GM23338 (cell line): ENCODE data around the gene ENOX1. TPM values are rescaled to one million over a fixed set of nuclear protein-coding genes. Genes with fewer than 3 reads are reported as not detected.

Experiments used
- ATAC-seq: fragments of 200-7000 bp; cut with Tn5 transposase; 3 replicates; pipeline ENCODE4 v1.9.1; 2020
- DNase-seq: peaks from one replicate; pipeline ENCODE4 v3.0.0-alpha.2; 2015; ENCODE audit warnings: low spot score
- H2AFZ ChIP-seq: fragments of 200-600 bp; sonication (generic); 2 replicates; pipeline ENCODE4 v1.8.0; 2016; ENCODE audit warnings: antibody characterized with exemption, mild to moderate bottlenecking, moderate library complexity
- H3F3A ChIP-seq: fragments of 200-600 bp; sonication (generic); replicated peaks from 2 replicates; pipeline ENCODE4 v1.8.0; 2017; ENCODE audit warnings: antibody characterized with exemption, mixed run types, low read depth
- H3K27ac ChIP-seq: fragments of 200-600 bp; sonication (generic); 2 replicates; pipeline ENCODE4 v1.6.1; 2016; ENCODE audit warnings: low read depth
- H3K27me3 ChIP-seq: fragments of 200-600 bp; sonication (generic); 2 replicates; pipeline ENCODE4 v1.8.0; 2016; ENCODE audit warnings: mild to moderate bottlenecking, mixed run types, moderate library complexity; ENCODE audit not compliant: insufficient read depth
- H3K36me3 ChIP-seq: fragments of 200-600 bp; sonication (generic); 2 replicates; pipeline ENCODE4 v1.8.0; 2016; ENCODE audit warnings: mild to moderate bottlenecking; ENCODE audit not compliant: insufficient read depth
- H3K4me1 ChIP-seq: fragments of 200-600 bp; sonication (generic); 2 replicates; pipeline ENCODE4 v1.8.0; 2016; ENCODE audit warnings: mild to moderate bottlenecking, moderate library complexity; ENCODE audit not compliant: insufficient read depth
- H3K4me2 ChIP-seq: fragments of 200-600 bp; sonication (generic); 2 replicates; pipeline ENCODE4 v1.7.1; 2017; ENCODE audit warnings: mixed run types
- H3K4me3 ChIP-seq: fragments of 200-600 bp; sonication (generic); 2 replicates; pipeline ENCODE4 v1.6.1; 2016; ENCODE audit warnings: mixed run types
- H3K79me2 ChIP-seq: fragments of 200-600 bp; sonication (generic); replicated peaks from 2 replicates; pipeline ENCODE4 v1.8.0; 2017; ENCODE audit warnings: mild to moderate bottlenecking; ENCODE audit not compliant: insufficient read depth
- H3K9me2 ChIP-seq: fragments of 200-600 bp; sonication (generic); 2 replicates; pipeline ENCODE4 v1.8.0; 2017; ENCODE audit not compliant: insufficient read depth
- H4K20me1 ChIP-seq: fragments of 200-600 bp; sonication (generic); replicated peaks from 2 replicates; pipeline ENCODE4 v1.8.0; 2017; ENCODE audit warnings: mild to moderate bottlenecking; ENCODE audit not compliant: insufficient read depth
- H3K27ac Mint-ChIP-seq: 2 replicates; pipeline ENCODE4 v1.8.0; 2020; ENCODE audit warnings: inconsistent platforms, mild to moderate bottlenecking, moderate library complexity, mixed read lengths
- H3K27me3 Mint-ChIP-seq: 3 replicates; pipeline ENCODE4 v1.8.0; 2022; ENCODE audit warnings: low read depth, mild to moderate bottlenecking, moderate library complexity, mixed read lengths, inconsistent platforms; ENCODE audit not compliant: insufficient read depth, poor library complexity
- H3K36me3 Mint-ChIP-seq: 3 replicates; pipeline ENCODE4 v1.8.0; 2021; ENCODE audit warnings: low read depth, mild to moderate bottlenecking, inconsistent platforms, moderate library complexity, mixed read lengths
- H3K4me1 Mint-ChIP-seq: 3 replicates; pipeline ENCODE4 v1.8.0; 2020; ENCODE audit warnings: mild to moderate bottlenecking, inconsistent platforms, mixed read lengths
- H3K4me3 Mint-ChIP-seq: 3 replicates; pipeline ENCODE4 v1.8.0; 2021; ENCODE audit warnings: moderate library complexity, mild to moderate bottlenecking, inconsistent platforms, mixed read lengths
- H3K9me3 Mint-ChIP-seq: 3 replicates; pipeline ENCODE4 v1.8.0; 2020; ENCODE audit warnings: moderate library complexity, mild to moderate bottlenecking, inconsistent platforms, mixed read lengths
- CREB1 ChIP-seq: fragments of 250-450 bp; sonication (Bioruptor Pico); IDR thresholded peaks from 2 replicates; pipeline ENCODE4 v1.5.0; 2020; ENCODE audit warnings: low read depth, mild to moderate bottlenecking, moderate library complexity
- CTCF ChIP-seq, 2 experiments: fragments of 200-600 bp in 1 of 2; sonication (generic) in 1 of 2; conservative IDR thresholded peaks; 2 replicates each; pipeline versions ENCODE4 v1.5.1 to v1.6.1; 2016 to 2017; ENCODE audit warnings: antibody characterized with exemption in 2 of 2, low read depth in 2 of 2, mild to moderate bottlenecking in 2 of 2, moderate library complexity in 1 of 2
- ETS1 ChIP-seq: IDR thresholded peaks from 2 replicates; pipeline ENCODE4 v1.6.1; 2016; ENCODE audit warnings: antibody characterized with exemption
- EZH2 ChIP-seq: fragments of 200-600 bp; sonication (generic); IDR thresholded peaks from one replicate; pipeline ENCODE4 v1.8.0; 2017; ENCODE audit warnings: antibody characterized with exemption, mild to moderate bottlenecking, low read depth; ENCODE audit not compliant: unreplicated experiment
- EZH2phosphoT487 ChIP-seq: fragments of 200-600 bp; sonication (generic); IDR thresholded peaks from one replicate; pipeline ENCODE4 v1.8.1; 2018; ENCODE audit warnings: antibody characterized with exemption; ENCODE audit not compliant: unreplicated experiment
- JUNB ChIP-seq: IDR thresholded peaks from one replicate; pipeline ENCODE4 v1.6.1; 2016; ENCODE audit warnings: antibody characterized with exemption; ENCODE audit not compliant: unreplicated experiment
- NANOG ChIP-seq: IDR thresholded peaks from 2 replicates; pipeline ENCODE4 v1.6.1; 2016; ENCODE audit warnings: antibody characterized with exemption, borderline replicate concordance
- POLR2AphosphoS5 ChIP-seq: IDR thresholded peaks from 2 replicates; pipeline ENCODE4 v1.6.1; 2016; ENCODE audit warnings: antibody characterized with exemption, low read depth
- REST ChIP-seq: IDR thresholded peaks from one replicate; pipeline ENCODE4 v1.6.1; 2018; ENCODE audit warnings: antibody characterized with exemption; ENCODE audit not compliant: unreplicated experiment
- STAT1 ChIP-seq: IDR thresholded peaks from one replicate; pipeline ENCODE4 v1.6.1; 2016; ENCODE audit warnings: antibody characterized with exemption; ENCODE audit not compliant: unreplicated experiment
- ZNF114 ChIP-seq: fragments of 250-450 bp; sonication (Bioruptor Pico); IDR thresholded peaks from 2 replicates; pipeline ENCODE4 v1.5.0; 2020; ENCODE audit warnings: mild to moderate bottlenecking, moderate library complexity
- ZNF331 ChIP-seq: fragments of 250-450 bp; sonication (Bioruptor Pico); IDR thresholded peaks from 2 replicates; pipeline ENCODE4 v1.5.0; 2020; ENCODE audit warnings: low read depth, mild to moderate bottlenecking, moderate library complexity
- polyA plus RNA-seq: library from polyadenylated mRNA; unstranded; fragments of >200 nt; fragmentation: Nextera tagmentation; extraction: Ambion mirVana; gene quantifications from 2 replicates; pipeline ENCODE4 v1.2.1, GENCODE V29; 2016
- total RNA-seq: library from RNA; depleted of rRNA; stranded (reverse); fragments of >200 nt; shearing (Covaris generic); gene quantifications from 2 replicates; pipeline ENCODE4 v1.2.3, GENCODE V29; 2014

Gene ENOX1
- total and polyA plus RNA-seq, 2 experiments from 2014 or later = 0.66 to 0.81 TPM

GRCh38 chr13:43528992-43529391 lies 257.8 kb downstream of the ENOX1 start (continued):
- TF ChIP-seq REST (no peak), ZNF331 (CRISPR knock-in tag) (no peak), ZNF114 (CRISPR knock-in tag) (no peak), ETS1 (no peak), JUNB (no peak), NANOG (no peak), EZH2 (no peak), STAT1 (no peak)

- no peak for DNase-seq
These were observed 264.0 kb downstream of the ENOX1 start for GRCh38 chr13:43522788-43523187.

More at GRCh38 chr13:43522788-43523187, 264.0 kb downstream of the ENOX1 start:
- no peaks in the 10 kb centered on the region for H3K79me2 ChIP-seq
- no peaks in the 10 kb centered on the region for H3K36me3 Mint-ChIP-seq
- no peak overlapping the region for H3K4me3 Mint-ChIP-seq
- H4K20me1 ChIP-seq = no peaks in the 10 kb centered on the region; the same call in 1 of the 2 replicates
- H3K36me3 ChIP-seq = no peaks in the 10 kb centered on the region
- no peaks in the 10 kb centered on the region for H3K9me3 Mint-ChIP-seq
- ATAC-seq = no peak
- H3K4me2 ChIP-seq = no peak overlapping the region
- no peaks in the 10 kb centered on the region for H3K4me1 Mint-ChIP-seq
- H3K27ac Mint-ChIP-seq = no peak overlapping the region
- H3K27me3 Mint-ChIP-seq = no peaks in the 10 kb centered on the region
- H3K4me3 ChIP-seq = no peak overlapping the region
- H2AFZ ChIP-seq = no peak overlapping the region
- H3K27ac ChIP-seq = no peak overlapping the region
- H3K4me1 ChIP-seq = no peaks in the 10 kb centered on the region
- TF ChIP-seq NANOG (no peak), ETS1 (no peak), EZH2phosphoT487 (no peak), CTCF (conservative IDR thresholded peaks at IDR 0.05; ENCODE audit: low read depth in 2 of 2) (no peak), POLR2AphosphoS5 (no peak), CREB1 (no peak)
- H3K27me3 ChIP-seq = no peaks in the 10 kb centered on the region
- no peaks in the 10 kb centered on the region for H3F3A ChIP-seq
- peaks cover 12% of the 10 kb centered on the region; the same call in 1 of the 2 replicates for H3K9me2 ChIP-seq
